HepG2 (cell line): ENCODE data around the gene ARHGEF40. TPM values are rescaled to one million over a fixed set of nuclear protein-coding genes. Genes with fewer than 3 reads are reported as not detected.
A peak's percentile ranks its signal among the peaks of the same experiment; 100 is the strongest.

ENCODE experiments used
- FOXA3 ChIP-seq: IDR thresholded peaks from 2 replicates; pipeline ENCODE4 v1.6.1; 2016; ENCODE audit warnings: missing genetic modification reagents, missing compliant biosample characterization
- HIVEP1 ChIP-seq: sonication (generic); formaldehyde crosslinking; IDR thresholded peaks from 2 replicates; pipeline ENCODE4 v1.4.0; 2020; ENCODE audit warnings: mild to moderate bottlenecking, missing genetic modification reagents
- IRF2 ChIP-seq: IDR thresholded peaks from 2 replicates; pipeline ENCODE4 v1.6.1; 2018; ENCODE audit warnings: missing genetic modification reagents, missing compliant biosample characterization
- MAFG ChIP-seq: sonication (generic); formaldehyde crosslinking; IDR thresholded peaks from 2 replicates; pipeline ENCODE4 v1.5.1; 2020; ENCODE audit warnings: mild to moderate bottlenecking, missing genetic modification reagents
- MATR3 ChIP-seq: sonication (generic); formaldehyde crosslinking; IDR thresholded peaks from 2 replicates; pipeline ENCODE4 v1.4.0; 2020; ENCODE audit warnings: missing genetic modification reagents
- SIN3B ChIP-seq: fragments of 150-350 bp; IDR thresholded peaks from 2 replicates; pipeline ENCODE4 v1.6.1; 2014; ENCODE audit warnings: low read length
- SMC3 ChIP-seq: IDR thresholded peaks from 2 replicates; pipeline ENCODE4 v1.6.1; 2011; ENCODE audit warnings: low read length, improper control_type of control experiment
- ZFP36L1 ChIP-seq: sonication (generic); formaldehyde crosslinking; IDR thresholded peaks from 2 replicates; pipeline ENCODE4 v1.8.0; 2022; ENCODE audit warnings: mild to moderate bottlenecking, missing genetic modification reagents, moderate library complexity
- ZFP41 ChIP-seq: sonication (generic); formaldehyde crosslinking; IDR thresholded peaks from 2 replicates; pipeline ENCODE4 v1.4.0; 2020; ENCODE audit warnings: mild to moderate bottlenecking, missing genetic modification reagents, borderline replicate concordance
- ZNF101 ChIP-seq: sonication (generic); formaldehyde crosslinking; IDR thresholded peaks from 2 replicates; pipeline ENCODE4 v1.4.0; 2020; ENCODE audit warnings: mild to moderate bottlenecking, low read depth, missing genetic modification reagents, borderline replicate concordance
- ZNF550 ChIP-seq: sonication (generic); formaldehyde crosslinking; IDR thresholded peaks from 2 replicates; pipeline ENCODE4 v1.4.0; 2020; ENCODE audit warnings: mild to moderate bottlenecking, missing genetic modification reagents, borderline replicate concordance
- ZNF562 ChIP-seq: sonication (generic); formaldehyde crosslinking; IDR thresholded peaks from 2 replicates; pipeline ENCODE4 v1.8.0; 2022; ENCODE audit warnings: missing genetic modification reagents, borderline replicate concordance
- ZNF687 ChIP-seq: sonication (generic); formaldehyde crosslinking; IDR thresholded peaks from 2 replicates; pipeline ENCODE4 v1.5.1; 2020; ENCODE audit warnings: mild to moderate bottlenecking, missing genetic modification reagents, moderate library complexity
- polyA plus RNA-seq, 8 experiments: library from polyadenylated mRNA; depleted of rRNA in 3 of 8; stranded (reverse) in 7 of 8; unstranded in 1 of 8; fragments of >200 nt; fragmentation: Illumina TruSeq in 4 of 8; extraction: Trizol in 4 of 8; gene quantifications; 2 replicates each; pipeline versions ENCODE4 v1.2.1 to v1.2.3, GENCODE V29; 2011 to 2016; ENCODE audit warnings: low read depth in 4 of 8, missing spikeins in 1 of 8, mixed read lengths in 1 of 8; ENCODE audit not compliant: insufficient read depth in 1 of 8
- total RNA-seq, 5 experiments: library from RNA; depleted of rRNA; stranded (reverse); fragments of >200 nt; fragmentation: Illumina TruSeq; extraction: Trizol; gene quantifications; 2 replicates each; pipeline ENCODE4 v1.2.3, GENCODE V29; 2016; ENCODE audit warnings: low read depth in 1 of 5
- TF ChIP-seq, protein P1 (sequence below): sonication (generic); formaldehyde crosslinking; IDR thresholded peaks from 2 replicates; pipeline ENCODE4 v1.5.0; 2020; ENCODE audit warnings: mild to moderate bottlenecking, missing genetic modification reagents
- TF ChIP-seq, protein P2 (sequence below): sonication (generic); formaldehyde crosslinking; IDR thresholded peaks from 2 replicates; pipeline ENCODE4 v1.4.0; 2020; ENCODE audit warnings: low read depth, missing genetic modification reagents
- TF ChIP-seq, protein P3 (sequence below): sonication (generic); formaldehyde crosslinking; IDR thresholded peaks from 2 replicates; pipeline ENCODE4 v1.4.0; 2020; ENCODE audit warnings: missing genetic modification reagents

Gene ARHGEF40
- total and polyA plus RNA-seq, 2 of the 13 experiments (the other 11 are each of a cell fraction or from before 2014, with no cell fraction given) = 28.1 to 78.1 TPM

- no peak for TF ChIP-seq ZFP41 (CRISPR knock-in tag)
- peak; percentile 63 for TF ChIP-seq ZNF687
- no peak for TF ChIP-seq MAFG
- TF ChIP-seq, protein P1, sequence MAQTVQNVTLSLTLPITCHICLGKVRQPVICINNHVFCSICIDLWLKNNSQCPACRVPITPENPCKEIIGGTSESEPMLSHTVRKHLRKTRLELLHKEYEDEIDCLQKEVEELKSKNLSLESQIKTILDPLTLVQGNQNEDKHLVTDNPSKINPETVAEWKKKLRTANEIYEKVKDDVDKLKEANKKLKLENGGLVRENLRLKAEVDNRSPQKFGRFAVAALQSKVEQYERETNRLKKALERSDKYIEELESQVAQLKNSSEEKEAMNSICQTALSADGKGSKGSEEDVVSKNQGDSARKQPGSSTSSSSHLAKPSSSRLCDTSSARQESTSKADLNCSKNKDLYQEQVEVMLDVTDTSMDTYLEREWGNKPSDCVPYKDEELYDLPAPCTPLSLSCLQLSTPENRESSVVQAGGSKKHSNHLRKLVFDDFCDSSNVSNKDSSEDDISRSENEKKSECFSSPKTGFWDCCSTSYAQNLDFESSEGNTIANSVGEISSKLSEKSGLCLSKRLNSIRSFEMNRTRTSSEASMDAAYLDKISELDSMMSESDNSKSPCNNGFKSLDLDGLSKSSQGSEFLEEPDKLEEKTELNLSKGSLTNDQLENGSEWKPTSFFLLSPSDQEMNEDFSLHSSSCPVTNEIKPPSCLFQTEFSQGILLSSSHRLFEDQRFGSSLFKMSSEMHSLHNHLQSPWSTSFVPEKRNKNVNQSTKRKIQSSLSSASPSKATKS (CRISPR knock-in tag) = no peak
- no peak for TF ChIP-seq ZFP36L1 (CRISPR knock-in tag)
- no peak for TF ChIP-seq ZNF550 (CRISPR knock-in tag)
- no peak for TF ChIP-seq FOXA3 (CRISPR knock-in tag)
- TF ChIP-seq, protein P2, sequence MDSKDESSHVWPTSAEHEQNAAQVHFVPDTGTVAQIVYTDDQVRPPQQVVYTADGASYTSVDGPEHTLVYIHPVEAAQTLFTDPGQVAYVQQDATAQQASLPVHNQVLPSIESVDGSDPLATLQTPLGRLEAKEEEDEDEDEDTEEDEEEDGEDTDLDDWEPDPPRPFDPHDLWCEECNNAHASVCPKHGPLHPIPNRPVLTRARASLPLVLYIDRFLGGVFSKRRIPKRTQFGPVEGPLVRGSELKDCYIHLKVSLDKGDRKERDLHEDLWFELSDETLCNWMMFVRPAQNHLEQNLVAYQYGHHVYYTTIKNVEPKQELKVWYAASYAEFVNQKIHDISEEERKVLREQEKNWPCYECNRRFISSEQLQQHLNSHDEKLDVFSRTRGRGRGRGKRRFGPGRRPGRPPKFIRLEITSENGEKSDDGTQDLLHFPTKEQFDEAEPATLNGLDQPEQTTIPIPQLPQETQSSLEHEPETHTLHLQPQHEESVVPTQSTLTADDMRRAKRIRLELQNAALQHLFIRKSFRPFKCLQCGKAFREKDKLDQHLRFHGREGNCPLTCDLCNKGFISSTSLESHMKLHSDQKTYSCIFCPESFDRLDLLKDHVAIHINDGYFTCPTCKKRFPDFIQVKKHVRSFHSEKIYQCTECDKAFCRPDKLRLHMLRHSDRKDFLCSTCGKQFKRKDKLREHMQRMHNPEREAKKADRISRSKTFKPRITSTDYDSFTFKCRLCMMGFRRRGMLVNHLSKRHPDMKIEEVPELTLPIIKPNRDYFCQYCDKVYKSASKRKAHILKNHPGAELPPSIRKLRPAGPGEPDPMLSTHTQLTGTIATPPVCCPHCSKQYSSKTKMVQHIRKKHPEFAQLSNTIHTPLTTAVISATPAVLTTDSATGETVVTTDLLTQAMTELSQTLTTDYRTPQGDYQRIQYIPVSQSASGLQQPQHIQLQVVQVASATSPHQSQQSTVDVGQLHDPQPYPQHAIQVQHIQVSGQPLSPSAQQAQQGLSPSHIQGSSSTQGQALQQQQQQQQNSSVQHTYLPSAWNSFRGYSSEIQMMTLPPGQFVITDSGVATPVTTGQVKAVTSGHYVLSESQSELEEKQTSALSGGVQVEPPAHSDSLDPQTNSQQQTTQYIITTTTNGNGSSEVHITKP (CRISPR knock-in tag) = no peak
- no peak for TF ChIP-seq SIN3B
- no peak for TF ChIP-seq ZNF562 (CRISPR knock-in tag)
- TF ChIP-seq, protein P3, sequence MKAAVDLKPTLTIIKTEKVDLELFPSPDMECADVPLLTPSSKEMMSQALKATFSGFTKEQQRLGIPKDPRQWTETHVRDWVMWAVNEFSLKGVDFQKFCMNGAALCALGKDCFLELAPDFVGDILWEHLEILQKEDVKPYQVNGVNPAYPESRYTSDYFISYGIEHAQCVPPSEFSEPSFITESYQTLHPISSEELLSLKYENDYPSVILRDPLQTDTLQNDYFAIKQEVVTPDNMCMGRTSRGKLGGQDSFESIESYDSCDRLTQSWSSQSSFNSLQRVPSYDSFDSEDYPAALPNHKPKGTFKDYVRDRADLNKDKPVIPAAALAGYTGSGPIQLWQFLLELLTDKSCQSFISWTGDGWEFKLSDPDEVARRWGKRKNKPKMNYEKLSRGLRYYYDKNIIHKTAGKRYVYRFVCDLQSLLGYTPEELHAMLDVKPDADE (CRISPR knock-in tag) = no peak
- no peak for TF ChIP-seq SMC3
- no peak for TF ChIP-seq ZNF101
- no peak for TF ChIP-seq IRF2 (CRISPR knock-in tag)
- TF ChIP-seq MATR3 = no peak
- no peak for TF ChIP-seq HIVEP1 (CRISPR knock-in tag)
Observed at GRCh38 chr14:21042918-21043317, 27.2 kb upstream of the ARHGEF40 start (continued).
